Activated naive CD4-positive, alpha-beta T cell treated with anti-CD3 and anti-CD28 coated beads, Interleukin-2, amount 50 U/mL, for 72 hours (primary cell): ENCODE results near the gene PRELID3B. TPM values are rescaled to one million over a fixed set of nuclear protein-coding genes. Genes with fewer than 3 reads are reported as not detected.

Experiments used
- ATAC-seq, 2 donors: fragments of 150-1000 bp; cut with Tn5 transposase; 2 replicates each; pipeline ENCODE4 v1.10.0; 2021; ENCODE audit warnings: mild to moderate bottlenecking in 2 of 2, moderate library complexity in 2 of 2
- DNase-seq, 2 donors: peaks; one replicate each; pipeline ENCODE4 v3.0.0; 2021 to 2022; ENCODE audit warnings: low spot score in 2 of 2
- H3K27ac Mint-ChIP-seq, 2 donors: one replicate each; pipeline ENCODE4 v1.8.0; 2022; ENCODE audit warnings: mild to moderate bottlenecking in 2 of 2, mixed read lengths in 2 of 2
- H3K36me3 Mint-ChIP-seq, 2 donors: one replicate each; pipeline ENCODE4 v1.8.0; 2022; ENCODE audit warnings: mixed read lengths in 2 of 2
- H3K9me3 Mint-ChIP-seq, 2 donors: one replicate each; pipeline ENCODE4 v1.8.0; 2022; ENCODE audit warnings: mixed read lengths in 2 of 2
- total RNA-seq, 2 donors: library from RNA; stranded (reverse); gene quantifications; one replicate each; pipeline ENCODE4 v1.2.3, GENCODE V29; 2022

Gene PRELID3B
- total RNA-seq, 2 donors from 2014 or later: 118 to 170 TPM

DNA sequence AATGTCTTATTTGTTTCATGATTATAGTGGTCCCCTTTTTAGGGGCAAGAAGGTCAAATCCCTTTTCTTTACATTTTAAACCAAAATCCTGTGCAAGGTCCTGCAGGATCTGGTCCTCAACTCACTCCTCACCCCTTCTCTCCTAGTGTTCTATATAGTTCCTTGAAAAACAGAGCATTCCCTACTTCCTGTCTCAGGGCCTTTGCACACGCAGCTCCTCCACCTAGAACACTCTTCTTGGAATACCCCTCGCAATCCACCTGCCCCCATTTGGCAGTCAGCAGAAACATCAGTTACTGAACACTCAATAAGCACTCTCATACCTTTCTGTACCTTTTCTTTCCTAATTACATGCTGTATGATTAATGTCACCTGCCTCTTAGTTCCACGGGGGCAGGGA lies 7.2 kb downstream of the PRELID3B start:
- Mint-ChIP-seq H3K27ac (no peak overlapping the region), H3K36me3 (peaks cover 25 to 26% of the 10 kb centered on the region in 2 donors), H3K9me3 (no peaks in the 10 kb centered on the region)
- DNase-seq (no peak), ATAC-seq (no peak)

DNA sequence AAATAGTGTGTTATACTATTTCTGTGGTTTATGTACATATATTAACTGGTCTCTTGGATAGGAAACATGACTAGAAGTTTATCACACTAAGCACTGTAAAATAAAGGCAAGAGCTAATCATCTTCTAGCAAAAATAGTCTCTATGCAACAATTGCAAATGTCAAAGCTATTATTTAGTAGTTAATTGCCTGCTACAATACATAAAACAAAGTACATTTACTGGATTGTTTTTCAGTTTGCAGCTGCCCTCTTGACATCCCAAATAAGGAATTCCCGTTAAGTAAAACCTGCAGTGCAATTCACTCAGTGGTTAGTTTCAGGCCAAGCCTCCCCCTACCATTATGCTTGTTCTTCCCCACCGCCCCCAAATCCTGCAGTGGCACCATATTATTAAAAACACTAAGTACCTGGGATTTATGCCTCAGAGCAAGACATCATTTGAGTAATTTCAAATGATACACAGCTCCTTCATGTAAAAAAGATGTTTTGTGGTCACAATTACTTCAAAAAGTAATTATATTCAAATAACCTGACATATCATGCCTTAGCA lies 8.9 kb downstream of the PRELID3B start:
- H3K27ac Mint-ChIP-seq: peak overlapping the region in 1 of 2 donors; percentile 39
- ATAC-seq (no peak), DNase-seq (no peak)
- peaks cover 27 to 36% of the 10 kb centered on the region in 2 donors for H3K36me3 Mint-ChIP-seq
- H3K9me3 Mint-ChIP-seq: no peaks in the 10 kb centered on the region

DNA sequence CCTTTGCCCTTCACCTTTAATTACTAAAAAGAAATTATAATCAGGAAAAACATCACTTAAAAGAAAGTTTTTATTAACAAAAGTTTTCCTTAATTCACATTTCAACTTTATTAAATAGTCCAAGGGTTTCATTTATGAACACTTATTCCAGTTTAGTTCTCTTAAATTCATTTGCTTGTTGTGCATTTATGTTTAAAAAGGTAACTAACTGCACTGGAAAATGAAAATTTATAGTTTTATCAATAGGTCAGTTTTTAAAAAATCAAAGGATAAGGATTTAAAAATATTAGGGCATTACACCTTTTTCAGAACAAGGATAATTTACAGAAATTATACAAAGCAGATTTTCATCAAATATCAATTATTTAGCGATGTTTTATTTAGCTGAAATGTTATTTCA lies 9.5 kb downstream of the PRELID3B start:
- peaks cover 27 to 41% of the 10 kb centered on the region in 2 donors for H3K36me3 Mint-ChIP-seq
- no peak for DNase-seq

DNA sequence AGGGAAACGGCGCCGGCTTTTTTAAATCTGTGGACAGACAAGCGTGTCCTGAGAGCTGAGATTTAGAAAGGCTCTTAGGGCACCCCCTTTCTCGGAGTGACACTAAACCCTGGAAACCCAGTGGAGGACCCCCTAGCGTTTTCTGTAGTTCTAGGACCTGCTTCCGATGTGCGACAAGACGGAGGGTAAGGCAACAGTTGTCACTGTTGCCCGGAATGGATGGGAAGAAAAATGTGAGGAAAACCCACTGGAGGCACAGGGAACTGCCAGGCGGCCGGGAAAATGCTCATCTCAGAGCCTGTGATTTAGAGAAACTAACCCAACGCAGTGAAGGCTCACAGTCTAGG lies 9.9 kb downstream of the PRELID3B start:
- H3K9me3 Mint-ChIP-seq: no peaks in the 10 kb centered on the region
- no peak for ATAC-seq
- no peak for DNase-seq
- H3K27ac Mint-ChIP-seq: peak overlapping the region; percentile 88 to 94
- H3K36me3 Mint-ChIP-seq: peaks cover 29 to 43% of the 10 kb centered on the region in 2 donors

More for the DNA sequence above, 9.5 kb downstream of the PRELID3B start:
- Mint-ChIP-seq H3K27ac (peak overlapping the region; percentile 88 to 94), H3K9me3 (no peaks in the 10 kb centered on the region)
- no peak for ATAC-seq

DNA sequence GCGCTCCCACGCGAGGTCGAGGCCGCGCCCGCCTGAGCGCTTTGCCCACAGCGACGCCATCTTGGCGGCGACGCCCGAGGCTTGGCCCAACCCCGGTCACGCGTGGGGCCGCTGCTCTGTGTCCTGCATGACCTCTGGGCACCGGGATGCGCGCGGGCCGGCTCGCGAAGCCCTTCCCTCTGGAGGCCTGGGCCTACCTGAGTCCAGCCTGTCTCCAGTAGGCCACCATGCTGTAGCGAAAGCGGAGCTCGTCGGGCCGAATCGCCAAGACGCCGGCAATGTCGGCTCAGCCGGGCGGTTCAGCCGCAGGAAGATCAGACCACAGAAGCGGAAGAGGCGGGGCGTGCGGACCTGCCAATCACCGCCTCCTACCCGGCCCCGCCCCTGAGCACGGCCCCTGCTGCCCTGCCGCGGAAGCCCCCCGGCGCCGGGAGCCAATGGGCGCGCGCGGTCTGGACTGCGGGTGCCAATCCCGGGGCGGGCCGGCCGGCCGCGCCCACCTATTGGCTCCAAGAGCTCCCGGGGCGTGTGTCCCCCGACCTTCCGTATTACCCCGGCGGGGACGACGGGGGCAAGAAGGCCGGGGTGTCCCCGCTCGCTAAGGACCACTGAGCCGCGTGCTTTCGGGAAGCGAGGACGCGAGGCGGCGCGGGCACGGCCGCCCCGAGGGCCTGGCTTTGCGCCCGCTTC lies 10.4 kb downstream of the PRELID3B start, which contains the start of gene ATP5F1E:
Gene ATP5F1E (minus strand): TSS at position 313 of the 690 bp plus-strand sequence. CDS start 84 bp downstream, at position 229.
- Mint-ChIP-seq H3K9me3 (no peaks in the 10 kb centered on the region), H3K27ac (peak within 1 kb of the TSS; percentile 88 to 94), H3K36me3 (peaks cover 35 to 46% of the 10 kb centered on the region in 2 donors)
- ATAC-seq: peak; percentile 94 to 96
- peak; percentile 95 to 97 for DNase-seq

DNA sequence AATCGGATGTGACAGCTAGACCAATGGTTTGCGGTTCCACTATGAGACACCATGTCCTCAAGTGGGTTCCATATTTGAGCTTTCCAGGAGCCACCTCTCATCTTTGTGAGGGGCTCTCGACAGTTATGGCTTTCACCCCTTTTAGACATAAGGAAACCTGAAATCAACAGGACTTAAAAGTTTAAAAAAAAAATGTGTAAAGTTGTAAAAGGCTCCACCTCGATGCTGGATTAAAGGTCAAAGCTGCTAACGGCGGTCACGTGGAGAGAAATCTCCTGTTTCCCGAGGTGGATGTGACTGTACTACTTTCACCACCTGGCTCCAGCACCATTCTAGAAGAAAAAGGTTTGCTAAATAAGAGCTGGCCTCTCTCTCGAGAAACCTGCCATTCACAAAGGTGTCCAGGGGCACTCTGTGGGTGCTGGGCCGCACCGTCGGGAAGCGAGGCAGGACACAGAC lies 11.0 kb downstream of the PRELID3B start:
- H3K36me3 Mint-ChIP-seq: peaks cover 39 to 45% of the 10 kb centered on the region in 2 donors
- H3K9me3 Mint-ChIP-seq: no peaks in the 10 kb centered on the region
- ATAC-seq (peak in 1 of 2 donors; percentile 12), DNase-seq (no peak)
- H3K27ac Mint-ChIP-seq: peak overlapping the region; percentile 33 to 94

DNA sequence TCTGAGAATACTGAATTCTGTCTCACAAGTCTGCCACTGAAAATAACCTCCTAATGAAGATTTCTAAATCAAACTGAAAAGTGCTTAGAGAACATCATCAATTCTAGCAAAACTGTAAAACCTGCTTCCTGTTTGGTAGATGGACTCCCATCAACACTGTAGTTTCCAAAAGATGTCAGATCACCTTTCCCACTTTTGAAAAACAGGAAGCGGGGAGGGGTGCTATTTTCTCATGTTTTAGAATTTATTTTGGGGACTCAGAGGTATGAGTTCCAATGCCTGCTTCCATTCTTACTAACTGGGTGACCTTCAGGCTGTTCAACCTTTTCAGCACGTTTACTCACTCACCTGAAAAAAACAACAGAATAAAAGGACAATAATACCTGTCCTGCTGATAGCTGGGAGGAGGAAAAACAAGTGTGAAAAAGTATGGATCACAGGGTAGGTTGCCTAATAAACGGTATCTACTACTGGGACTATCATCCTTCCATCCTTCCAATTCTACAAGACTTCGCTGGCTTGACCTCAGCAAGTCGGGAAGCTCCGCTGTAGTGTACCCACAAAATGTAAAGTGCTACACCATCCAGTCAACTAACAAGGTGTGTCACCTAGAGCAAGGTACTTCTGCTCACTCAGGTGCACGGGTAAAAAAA lies 11.5 kb downstream of the PRELID3B start:
- peaks cover 41 to 47% of the 10 kb centered on the region in 2 donors for H3K36me3 Mint-ChIP-seq
- DNase-seq (no peak), ATAC-seq (no peak)
- H3K27ac Mint-ChIP-seq: peak overlapping the region; percentile 33 to 94
- H3K9me3 Mint-ChIP-seq: no peaks in the 10 kb centered on the region

DNA sequence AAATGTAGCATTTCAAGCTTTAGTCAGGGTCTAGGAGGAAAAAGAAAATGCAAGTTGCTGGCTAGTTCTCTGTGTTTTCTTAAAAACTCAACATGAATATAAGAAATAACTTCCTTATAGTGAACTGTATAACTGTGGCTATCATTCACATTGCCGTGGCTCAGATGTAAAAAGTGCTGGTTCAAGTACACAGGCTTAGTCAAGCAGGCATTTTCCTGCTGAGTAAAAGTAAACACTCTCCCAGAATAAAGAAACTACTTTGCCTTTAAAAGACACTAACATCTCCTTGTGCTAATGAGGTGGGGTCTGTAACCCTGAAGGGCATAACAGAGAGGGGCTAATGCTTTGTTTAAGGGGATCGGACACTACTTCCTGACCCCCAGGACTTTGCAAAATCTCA lies 13.8 kb downstream of the PRELID3B start:
- Mint-ChIP-seq H3K27ac (peak overlapping the region in 1 of 2 donors; percentile 44), H3K36me3 (peaks cover 43 to 47% of the 10 kb centered on the region in 2 donors), H3K9me3 (no peaks in the 10 kb centered on the region)
- ATAC-seq (no peak), DNase-seq (no peak)

DNA sequence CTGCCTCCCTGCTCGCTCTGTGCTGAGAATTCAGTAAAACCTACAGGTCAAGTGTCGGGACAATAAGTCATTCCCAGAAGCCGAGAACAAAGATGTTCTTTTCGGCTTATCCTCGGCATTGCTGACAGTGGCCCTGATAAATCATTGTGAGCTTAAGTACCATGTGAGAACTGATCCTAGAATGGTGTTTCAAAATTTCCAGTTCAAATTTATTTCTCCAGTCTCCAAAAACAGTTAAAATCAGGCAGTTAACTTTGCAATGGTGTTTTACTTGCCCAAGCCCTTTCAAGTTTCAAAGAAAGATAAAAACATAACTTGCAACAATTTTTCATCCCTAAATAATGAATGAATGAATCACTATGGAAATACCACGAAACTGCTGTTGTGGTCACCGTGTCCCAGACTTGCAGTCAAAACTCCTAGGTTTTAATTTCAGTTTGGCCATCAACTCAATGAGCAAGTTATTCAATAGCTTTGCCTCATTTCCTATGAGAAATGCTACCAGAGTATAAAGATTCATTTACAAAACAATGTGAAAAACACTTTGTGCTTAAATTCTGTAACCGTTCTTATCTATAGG lies 14.8 kb downstream of the PRELID3B start:
- ATAC-seq (no peak), DNase-seq (no peak)
- H3K27ac Mint-ChIP-seq: peak overlapping the region in 1 of 2 donors; percentile 36
- H3K9me3 Mint-ChIP-seq: no peaks in the 10 kb centered on the region
- peaks cover 43 to 47% of the 10 kb centered on the region in 2 donors for H3K36me3 Mint-ChIP-seq

DNA sequence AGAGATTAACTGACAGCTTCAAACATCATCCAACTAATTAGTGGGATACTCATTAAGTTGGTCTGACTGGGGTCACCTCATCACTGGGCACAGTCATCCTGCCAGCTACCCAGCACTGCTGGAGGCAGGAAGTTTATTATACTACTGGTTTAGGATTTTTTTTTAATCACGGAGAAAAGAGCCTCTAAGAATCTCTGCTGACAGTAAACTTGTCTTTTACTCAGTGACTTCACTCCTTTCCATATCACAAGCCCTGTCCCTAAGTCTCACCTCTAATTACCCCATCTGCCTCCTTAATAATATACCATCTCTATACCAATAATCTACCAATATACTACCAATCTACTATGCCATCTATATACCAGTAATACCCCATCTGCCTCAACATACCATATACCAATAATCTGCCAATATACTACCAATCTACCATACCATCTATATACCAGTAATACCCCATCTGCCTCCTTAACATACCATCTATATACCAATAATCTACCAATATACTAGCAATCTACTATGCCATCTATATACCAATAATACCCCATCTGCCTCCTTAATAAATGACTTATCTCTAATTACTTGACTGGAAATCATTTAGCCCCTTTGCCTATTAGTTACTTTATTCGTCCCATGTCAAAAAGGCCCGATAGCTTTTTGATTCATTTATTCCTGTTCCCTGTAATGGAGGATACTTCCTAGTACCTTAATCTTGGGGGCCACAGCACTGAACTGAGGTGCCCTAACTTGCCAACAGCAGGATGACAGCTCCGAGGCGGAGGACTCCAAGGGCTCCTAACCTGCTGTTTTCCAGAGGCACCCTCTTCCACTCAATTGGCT lies 15.5 kb downstream of the PRELID3B start:
- Mint-ChIP-seq H3K36me3 (peaks cover 42 to 47% of the 10 kb centered on the region in 2 donors), H3K9me3 (no peaks in the 10 kb centered on the region), H3K27ac (peak overlapping the region; percentile 10 to 36)
- ATAC-seq (no peak), DNase-seq (no peak)

DNA sequence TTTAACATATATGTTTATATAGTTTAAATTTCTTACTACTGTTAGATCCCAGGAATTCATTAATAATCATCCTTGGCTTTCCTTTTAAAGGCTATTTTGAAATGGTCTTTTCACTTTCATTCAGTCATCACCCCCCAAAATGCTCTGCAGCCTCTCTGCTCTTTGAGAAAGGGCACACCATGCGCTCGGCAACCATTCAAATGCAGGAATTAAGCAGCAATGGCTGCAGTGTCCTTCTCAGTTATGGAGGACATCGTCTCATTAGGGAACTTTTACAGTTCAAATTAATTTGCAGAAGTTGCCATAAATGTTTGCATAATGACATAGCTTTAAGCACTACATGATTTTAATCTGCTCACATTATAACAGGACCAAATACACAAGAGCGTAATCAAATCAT lies 17.1 kb downstream of the PRELID3B start:
- no peak overlapping the region for H3K27ac Mint-ChIP-seq
- no peaks in the 10 kb centered on the region for H3K9me3 Mint-ChIP-seq
- ATAC-seq (no peak), DNase-seq (no peak)
- H3K36me3 Mint-ChIP-seq: peaks cover 29 to 38% of the 10 kb centered on the region in 2 donors

DNA sequence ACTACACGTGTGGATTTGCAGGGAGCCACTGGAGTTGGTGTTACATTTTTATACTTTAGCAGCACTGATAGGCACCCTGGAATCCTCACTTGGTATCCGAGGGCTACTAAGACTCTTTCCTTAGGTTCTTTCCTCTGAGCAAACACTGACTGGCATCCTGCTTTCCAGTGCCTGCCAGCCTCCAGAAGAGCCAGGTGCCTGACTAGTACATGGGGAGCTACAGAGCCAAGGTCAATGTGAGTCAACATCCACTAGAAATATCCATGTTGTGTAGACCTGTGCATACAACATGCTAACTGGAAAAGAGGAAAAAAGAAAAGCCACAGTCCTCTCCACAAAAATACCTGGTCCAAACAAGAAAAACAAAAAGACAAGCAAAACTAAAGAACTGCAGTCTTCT lies 17.5 kb downstream of the PRELID3B start:
- H3K36me3 Mint-ChIP-seq: peaks cover 25 to 33% of the 10 kb centered on the region in 2 donors
- ATAC-seq: no peak
- no peaks in the 10 kb centered on the region for H3K9me3 Mint-ChIP-seq
- DNase-seq: no peak
- H3K27ac Mint-ChIP-seq: no peak overlapping the region

DNA sequence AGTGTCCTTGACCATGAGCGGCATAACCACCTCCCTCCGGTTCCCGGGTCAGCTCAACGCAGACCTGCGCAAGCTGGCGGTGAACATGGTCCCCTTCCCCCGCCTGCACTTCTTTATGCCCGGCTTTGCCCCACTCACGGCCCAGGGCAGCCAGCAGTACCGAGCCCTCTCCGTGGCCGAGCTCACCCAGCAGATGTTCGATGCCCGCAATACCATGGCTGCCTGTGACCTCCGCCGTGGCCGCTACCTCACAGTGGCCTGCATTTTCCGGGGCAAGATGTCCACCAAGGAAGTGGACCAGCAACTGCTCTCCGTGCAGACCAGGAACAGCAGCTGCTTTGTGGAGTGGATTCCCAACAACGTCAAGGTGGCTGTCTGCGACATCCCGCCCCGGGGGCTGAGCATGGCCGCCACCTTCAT lies 18.5 kb downstream of the PRELID3B start:
- DNase-seq (no peak), ATAC-seq (no peak)
- Mint-ChIP-seq H3K27ac (peak overlapping the region in 1 of 2 donors; percentile 86), H3K36me3 (peaks cover 21 to 26% of the 10 kb centered on the region in 2 donors), H3K9me3 (no peaks in the 10 kb centered on the region)

DNA sequence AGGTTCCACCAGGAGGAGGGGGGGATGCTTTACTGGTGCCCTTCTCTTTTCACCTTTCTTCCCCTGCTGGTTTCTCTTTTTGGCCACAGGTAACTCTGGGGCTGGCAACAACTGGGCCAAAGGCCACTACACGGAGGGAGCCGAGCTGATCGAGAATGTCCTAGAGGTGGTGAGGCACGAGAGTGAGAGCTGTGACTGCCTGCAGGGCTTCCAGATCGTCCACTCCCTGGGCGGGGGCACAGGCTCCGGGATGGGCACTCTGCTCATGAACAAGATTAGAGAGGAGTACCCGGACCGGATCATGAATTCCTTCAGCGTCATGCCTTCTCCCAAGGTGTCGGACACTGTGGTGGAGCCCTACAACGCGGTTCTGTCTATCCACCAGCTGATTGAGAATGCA lies 19.0 kb downstream of the PRELID3B start:
- no peak overlapping the region for H3K27ac Mint-ChIP-seq
- ATAC-seq: no peak
- no peak for DNase-seq
- peaks cover 21 to 25% of the 10 kb centered on the region in 2 donors for H3K36me3 Mint-ChIP-seq
- no peaks in the 10 kb centered on the region for H3K9me3 Mint-ChIP-seq

DNA sequence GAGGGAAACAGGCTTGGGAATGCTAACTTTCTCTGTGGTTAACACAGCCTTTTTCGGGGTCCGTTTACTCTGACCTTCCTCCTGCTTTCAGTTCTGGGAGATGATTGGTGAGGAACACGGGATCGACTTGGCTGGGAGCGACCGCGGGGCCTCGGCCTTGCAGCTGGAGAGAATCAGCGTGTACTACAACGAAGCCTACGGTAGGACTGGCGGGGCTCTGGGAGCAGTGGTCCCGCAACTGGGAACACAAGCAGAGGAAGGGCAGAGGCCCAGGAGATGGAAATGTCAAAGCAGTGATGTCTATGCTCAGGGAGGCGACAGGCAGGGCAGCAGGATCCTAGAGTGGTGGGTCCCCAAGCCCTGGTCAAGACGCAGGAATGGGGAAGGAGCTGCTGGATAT lies 19.8 kb downstream of the PRELID3B start:
- Mint-ChIP-seq H3K36me3 (peaks cover 19% of the 10 kb centered on the region in 2 donors), H3K9me3 (no peaks in the 10 kb centered on the region), H3K27ac (no peak overlapping the region)
- ATAC-seq: no peak
- no peak for DNase-seq

DNA sequence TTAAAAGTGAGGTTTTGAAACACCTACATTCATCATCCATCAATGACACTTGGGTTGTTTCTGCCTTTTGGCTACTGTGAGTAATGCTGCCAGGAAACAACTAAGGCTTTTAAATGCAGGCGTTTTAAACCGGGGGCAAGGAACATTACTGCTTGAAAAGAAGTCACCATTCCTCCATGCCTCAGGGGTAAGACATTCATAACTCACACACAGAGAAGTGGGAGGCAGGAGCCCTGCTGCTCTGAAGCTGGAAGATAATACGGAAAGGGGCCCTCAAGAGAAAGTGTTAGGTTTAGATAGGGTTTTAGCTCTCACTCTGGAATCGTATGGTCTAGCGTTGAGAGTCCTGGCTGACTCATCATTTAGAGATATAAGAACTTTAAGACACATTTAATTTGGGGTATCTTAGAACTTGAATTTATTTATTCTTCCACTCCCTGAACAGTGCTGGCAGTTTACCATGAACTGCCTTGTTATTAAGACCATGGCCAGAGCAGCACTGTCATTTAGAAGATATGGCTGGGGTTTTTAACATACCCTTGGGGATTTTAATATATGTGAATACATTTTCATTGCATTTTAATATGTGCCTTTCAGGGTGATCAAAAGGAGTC lies 21.5 kb downstream of the PRELID3B start:
- DNase-seq: no peak
- Mint-ChIP-seq H3K36me3 (peaks cover 7% of the 10 kb centered on the region in 2 donors), H3K9me3 (no peaks in the 10 kb centered on the region), H3K27ac (no peak overlapping the region)
- ATAC-seq: peak in 1 of 2 donors; percentile 28
